Stimulated activated CD8-positive, alpha-beta memory T cell treated with anti-CD3 and anti-CD28 coated beads, Interleukin-7, amount 100 ng/mL, for 4 hours (primary cell): ENCODE results near the gene PAIP2.
A peak's percentile ranks its signal among the peaks of the same experiment; 100 is the strongest.
"Not testable (repeated sequence)": the region's sequence is repeated elsewhere in the genome, so short reads cannot be mapped to it uniquely, and the experiment has no call there.

Source experiments
- DNase-seq, 2 donors: peaks; one replicate each; pipeline ENCODE4 v3.0.0-alpha.2; 2020; ENCODE audit warnings: low read depth in 2 of 2

PAIP2 gene

GRCh38 chr5:139378101-139378825, 36.6 kb downstream of the PAIP2 start:
- DNase-seq, result no peak

- DNase-seq, result no peak
Observed at GRCh38 chr5:139378941-139379361, 37.3 kb downstream of the PAIP2 start.

- DNase-seq, result no peak
Observed at GRCh38 chr5:139379626-139380449, 38.2 kb downstream of the PAIP2 start.

GRCh38 chr5:139381837-139382761, 40.4 kb downstream of the PAIP2 start:
- no peak for DNase-seq

GRCh38 chr5:139382807-139383206, 41.2 kb downstream of the PAIP2 start:
- no peak for DNase-seq

GRCh38 chr5:139383275-139383992, 41.8 kb downstream of the PAIP2 start, which contains the start of gene SLC23A1:
TSS of gene SLC23A1 (minus strand) at chr5:139383297. CDS start at chr5:139383253, 44 bp downstream.
- no peak for DNase-seq

- no peak for DNase-seq
Observed at GRCh38 chr5:139383993-139384590, 42.4 kb downstream of the PAIP2 start.

GRCh38 chr5:139384591-139385051, 43.0 kb downstream of the PAIP2 start:
- no peak for DNase-seq

- no peak for DNase-seq
Observed at GRCh38 chr5:139385061-139386049, 43.7 kb downstream of the PAIP2 start.

- DNase-seq, result no peak
Observed at GRCh38 chr5:139386050-139386438, 44.4 kb downstream of the PAIP2 start.

- not testable (repeated sequence) for DNase-seq
Observed at GRCh38 chr5:139386956-139387355, 45.3 kb downstream of the PAIP2 start.

GRCh38 chr5:139387611-139388197, 46.0 kb downstream of the PAIP2 start:
- no peak for DNase-seq

- no peak for DNase-seq
Observed at GRCh38 chr5:139388198-139388821, 46.7 kb downstream of the PAIP2 start.

- peak; percentile 50 to 66 for DNase-seq
Observed at GRCh38 chr5:139389701-139390638, 48.3 kb downstream of the PAIP2 start, which contains the start of gene MZB1. TSS of gene MZB1 (minus strand) at chr5:139389913. CDS start at chr5:139389856, 57 bp downstream.

GRCh38 chr5:139390639-139391569, 49.2 kb downstream of the PAIP2 start:
- DNase-seq, result no peak
